HG03025 (cell line): Measurements from ENCODE around the gene TMEM145.
"Not testable (repeated sequence)": the region's sequence is repeated elsewhere in the genome, so short reads cannot be mapped to it uniquely, and the experiment has no call there.

Source experiments
- ATAC-seq: cut with Tn5 transposase; IDR thresholded peaks from one replicate; pipeline ENCODE4 v1.9.1; 2021; ENCODE audit warnings: mild to moderate bottlenecking, moderate library complexity; ENCODE audit not compliant: unreplicated experiment, low FRiP score

The TMEM145 gene

GRCh38 chr19:42312370-42312769 lies 739 bp upstream of the TMEM145 start:
- ATAC-seq, result no peak

GRCh38 chr19:42313840-42314755 lies 989 bp downstream of the TMEM145 start:
- ATAC-seq, result no peak

GRCh38 chr19:42315024-42315423 lies 1.9 kb downstream of the TMEM145 start:
- ATAC-seq, result no peak

- no peak for ATAC-seq
Measured at GRCh38 chr19:42316223-42317211, 3.4 kb downstream of the TMEM145 start.

GRCh38 chr19:42317535-42317934 lies 4.4 kb downstream of the TMEM145 start:
- no peak for ATAC-seq

- no peak for ATAC-seq
Measured at GRCh38 chr19:42322305-42322704, 9.2 kb downstream of the TMEM145 start.

GRCh38 chr19:42323473-42323851 lies 10.4 kb downstream of the TMEM145 start:
- no peak for ATAC-seq

GRCh38 chr19:42323852-42324654 lies 10.9 kb downstream of the TMEM145 start:
- ATAC-seq, result no peak

- no peak for ATAC-seq
Measured at GRCh38 chr19:42324655-42325307, 11.7 kb downstream of the TMEM145 start.

- ATAC-seq, result peak; percentile 87
Measured at GRCh38 chr19:42325308-42325895, 12.3 kb downstream of the TMEM145 start, which contains the start of gene MEGF8. Gene MEGF8, plus strand, starts transcription at chr19:42325635. Its CDS starts 609 bp downstream, at chr19:42326244.

- ATAC-seq, result peak; percentile 22
Measured at GRCh38 chr19:42325896-42326771, 13.0 kb downstream of the TMEM145 start.

- ATAC-seq, result no peak
Measured at GRCh38 chr19:42326969-42327368, 13.9 kb downstream of the TMEM145 start.

- ATAC-seq, result no peak
Measured at GRCh38 chr19:42327381-42327780, 14.3 kb downstream of the TMEM145 start.

GRCh38 chr19:42328106-42328505 lies 15.0 kb downstream of the TMEM145 start:
- ATAC-seq, result no peak

GRCh38 chr19:42328854-42329253 lies 15.7 kb downstream of the TMEM145 start:
- ATAC-seq, result no peak

- ATAC-seq, result no peak
Measured at GRCh38 chr19:42330241-42330711, 17.2 kb downstream of the TMEM145 start.

GRCh38 chr19:42331333-42331732 lies 18.2 kb downstream of the TMEM145 start:
- not testable (repeated sequence) for ATAC-seq

- no peak for ATAC-seq
Measured at GRCh38 chr19:42332059-42332458, 18.9 kb downstream of the TMEM145 start.
